Measurements from ENCODE around the gene PTPDC1.

DNA sequence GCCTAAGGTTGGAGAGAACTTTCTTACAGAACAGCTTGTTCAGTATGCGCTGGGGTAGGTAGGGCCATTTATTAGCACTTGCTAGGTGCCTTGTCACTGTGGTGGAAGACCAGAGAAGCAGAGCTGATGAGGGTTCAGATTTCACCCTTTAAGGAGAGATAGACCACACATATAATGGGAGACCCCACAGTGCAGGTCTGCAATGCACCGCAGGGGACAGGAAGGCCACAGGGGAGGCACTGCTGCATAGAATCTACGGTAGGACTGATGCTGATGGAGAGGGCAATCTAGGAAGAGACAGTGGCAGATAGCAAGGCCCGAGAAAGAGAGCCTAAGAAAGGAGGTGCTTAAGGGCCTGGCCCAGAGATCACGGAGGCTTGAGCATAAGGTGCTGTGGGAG lies 64.2 kb downstream of the PTPDC1 start:
- TF ChIP-seq, protein P1, sequence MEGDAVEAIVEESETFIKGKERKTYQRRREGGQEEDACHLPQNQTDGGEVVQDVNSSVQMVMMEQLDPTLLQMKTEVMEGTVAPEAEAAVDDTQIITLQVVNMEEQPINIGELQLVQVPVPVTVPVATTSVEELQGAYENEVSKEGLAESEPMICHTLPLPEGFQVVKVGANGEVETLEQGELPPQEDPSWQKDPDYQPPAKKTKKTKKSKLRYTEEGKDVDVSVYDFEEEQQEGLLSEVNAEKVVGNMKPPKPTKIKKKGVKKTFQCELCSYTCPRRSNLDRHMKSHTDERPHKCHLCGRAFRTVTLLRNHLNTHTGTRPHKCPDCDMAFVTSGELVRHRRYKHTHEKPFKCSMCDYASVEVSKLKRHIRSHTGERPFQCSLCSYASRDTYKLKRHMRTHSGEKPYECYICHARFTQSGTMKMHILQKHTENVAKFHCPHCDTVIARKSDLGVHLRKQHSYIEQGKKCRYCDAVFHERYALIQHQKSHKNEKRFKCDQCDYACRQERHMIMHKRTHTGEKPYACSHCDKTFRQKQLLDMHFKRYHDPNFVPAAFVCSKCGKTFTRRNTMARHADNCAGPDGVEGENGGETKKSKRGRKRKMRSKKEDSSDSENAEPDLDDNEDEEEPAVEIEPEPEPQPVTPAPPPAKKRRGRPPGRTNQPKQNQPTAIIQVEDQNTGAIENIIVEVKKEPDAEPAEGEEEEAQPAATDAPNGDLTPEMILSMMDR (conservative IDR thresholded peaks at IDR 0.05; ENCODE audit: low read depth, low read length) = no peak
- TF ChIP-seq MAFK (IDR thresholded peaks at IDR 0.05; ENCODE audit: low read depth, low read length) (no peak), CHD1 (IDR thresholded peaks at IDR 0.05; ENCODE audit: low read depth, low read length) (no peak), POLR2A (IDR thresholded peaks at IDR 0.05; ENCODE audit: low read depth, low read length) (no peak), SMC3 (IDR thresholded peaks at IDR 0.05; ENCODE audit: low read depth, low read length) (no peak), RFX5 (IDR thresholded peaks at IDR 0.05; ENCODE audit: low read depth, low read length) (no peak)
- TF ChIP-seq, protein P2, sequence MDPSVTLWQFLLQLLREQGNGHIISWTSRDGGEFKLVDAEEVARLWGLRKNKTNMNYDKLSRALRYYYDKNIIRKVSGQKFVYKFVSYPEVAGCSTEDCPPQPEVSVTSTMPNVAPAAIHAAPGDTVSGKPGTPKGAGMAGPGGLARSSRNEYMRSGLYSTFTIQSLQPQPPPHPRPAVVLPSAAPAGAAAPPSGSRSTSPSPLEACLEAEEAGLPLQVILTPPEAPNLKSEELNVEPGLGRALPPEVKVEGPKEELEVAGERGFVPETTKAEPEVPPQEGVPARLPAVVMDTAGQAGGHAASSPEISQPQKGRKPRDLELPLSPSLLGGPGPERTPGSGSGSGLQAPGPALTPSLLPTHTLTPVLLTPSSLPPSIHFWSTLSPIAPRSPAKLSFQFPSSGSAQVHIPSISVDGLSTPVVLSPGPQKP (IDR thresholded peaks at IDR 0.05; ENCODE audit: borderline replicate concordance, low read depth, low read length) = no peak
